GM19468 (cell line): ENCODE measurements around the gene MCF2L2.
"Not testable (repeated sequence)": the region's sequence is repeated elsewhere in the genome, so short reads cannot be mapped to it uniquely, and the experiment has no call there.

Source experiments
- ATAC-seq: cut with Tn5 transposase; IDR thresholded peaks from one replicate; pipeline ENCODE4 v1.9.1; 2021; ENCODE audit warnings: mild to moderate bottlenecking, moderate library complexity, moderate number of reproducible peaks; ENCODE audit not compliant: unreplicated experiment; ENCODE audit errors: extremely low read depth

MCF2L2 gene

GRCh38 chr3:183254487-183255347 is 173.7 kb downstream of the MCF2L2 start:
- ATAC-seq = no peak

DNA sequence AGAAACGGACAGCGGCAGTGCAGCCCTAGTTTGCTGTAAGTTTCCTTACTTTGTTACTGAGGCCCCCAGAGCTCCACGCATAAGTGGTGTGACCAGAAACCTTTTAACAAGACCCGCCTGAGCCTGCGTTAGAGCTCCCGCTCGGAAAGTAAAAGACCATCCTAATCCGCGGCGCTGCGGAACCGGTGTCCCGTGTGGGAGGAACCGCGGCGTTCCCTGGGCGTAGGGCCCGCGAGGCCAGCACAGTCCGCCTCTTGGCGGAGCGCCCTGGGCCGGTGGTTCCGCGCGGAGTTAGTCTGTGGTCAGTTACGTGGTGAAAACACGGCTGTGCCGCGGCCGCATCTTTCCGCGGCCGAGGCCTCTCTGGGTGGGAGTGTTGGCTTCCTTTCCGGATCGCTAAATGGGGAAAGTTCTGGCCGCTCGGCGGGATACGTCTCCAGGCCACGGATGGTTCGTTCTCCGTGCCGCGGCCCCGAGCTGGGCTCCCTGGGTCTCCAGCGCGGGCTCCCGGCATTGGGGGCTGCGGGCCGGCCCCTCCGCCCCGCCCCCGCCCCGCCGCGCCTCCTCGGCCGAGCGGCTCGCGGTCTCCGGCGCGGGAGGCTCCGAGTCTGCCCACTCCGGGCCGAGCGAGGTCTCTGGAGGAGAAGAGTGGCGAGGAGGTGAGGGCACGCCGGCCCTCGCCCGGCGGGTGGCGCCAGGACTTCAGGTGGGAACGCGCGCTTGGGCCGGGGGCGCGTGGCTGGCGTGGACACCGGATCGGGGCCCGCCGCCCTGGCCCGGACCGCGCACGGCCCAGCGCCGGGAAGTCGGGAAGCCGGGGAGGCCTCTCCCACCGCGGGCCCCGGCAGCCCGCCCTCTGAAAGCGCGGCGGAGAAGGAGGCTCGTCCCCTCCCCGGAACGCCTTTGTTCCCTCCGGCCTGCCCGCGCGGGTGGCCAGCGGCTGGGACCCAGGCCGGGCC is 174.6 kb downstream of the MCF2L2 start:
- ATAC-seq = no peak

GRCh38 chr3:183252973-183253527 is 175.4 kb downstream of the MCF2L2 start, which contains the start of gene B3GNT5:
B3GNT5 (plus strand) TSS chr3:183253253; CDS start chr3:183269799, 16,546 bp downstream.
- no peak for ATAC-seq

- ATAC-seq = no peak
Observed at GRCh38 chr3:183252118-183252782, 176.2 kb downstream of the MCF2L2 start.

- no peak for ATAC-seq
Observed at GRCh38 chr3:183249006-183249718, 179.3 kb downstream of the MCF2L2 start.

DNA sequence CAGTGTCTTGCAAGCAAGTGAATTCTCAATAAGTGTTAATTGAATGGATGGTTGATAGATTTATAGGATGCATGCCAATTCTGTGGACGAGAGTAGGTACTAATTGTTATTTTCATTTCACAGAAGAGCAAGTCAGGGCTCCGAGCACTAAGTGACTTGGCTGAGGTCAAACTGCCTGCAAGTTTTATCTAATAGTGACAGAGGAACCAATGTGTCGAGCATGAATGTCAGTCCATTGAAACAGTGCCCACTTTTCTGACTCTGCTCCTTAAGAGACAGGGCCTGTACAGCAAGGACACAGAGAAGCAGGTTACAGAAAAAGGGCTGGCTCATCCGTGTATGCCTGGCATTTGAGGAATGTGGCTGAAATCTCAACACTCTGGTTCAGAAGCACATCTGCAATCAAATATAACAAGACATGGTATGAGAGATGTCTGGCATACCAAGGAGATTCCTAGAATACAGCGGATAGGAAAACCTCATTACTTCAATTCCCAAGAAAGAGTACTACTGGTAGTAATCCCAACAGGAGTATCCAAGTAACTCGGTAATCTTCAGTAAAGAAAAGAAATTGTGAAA is 181.3 kb downstream of the MCF2L2 start:
- no peak for ATAC-seq

GRCh38 chr3:183244981-183245476 is 183.4 kb downstream of the MCF2L2 start:
- no peak for ATAC-seq

DNA sequence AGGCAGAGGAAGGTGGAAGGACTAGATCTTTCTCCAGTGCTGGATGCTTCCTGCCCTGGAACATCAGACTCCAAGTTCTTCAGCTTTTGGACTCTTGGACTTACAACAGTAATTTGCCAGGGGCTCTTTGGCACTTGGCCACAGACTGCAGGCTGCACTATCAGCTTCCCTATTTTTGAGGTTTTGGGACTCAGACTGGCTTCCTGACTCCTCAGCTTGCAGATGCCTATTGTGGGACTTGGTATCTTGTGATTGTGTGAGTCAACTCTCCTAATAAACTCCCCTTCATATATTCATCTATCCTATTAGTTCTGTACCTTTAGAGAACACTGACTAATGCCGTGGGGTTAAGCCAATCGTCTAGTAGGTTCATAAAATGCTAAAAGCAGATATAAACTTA is 184.2 kb downstream of the MCF2L2 start:
- ATAC-seq = no peak

- ATAC-seq = no peak
Observed at GRCh38 chr3:183242431-183242830, 186.0 kb downstream of the MCF2L2 start.

DNA sequence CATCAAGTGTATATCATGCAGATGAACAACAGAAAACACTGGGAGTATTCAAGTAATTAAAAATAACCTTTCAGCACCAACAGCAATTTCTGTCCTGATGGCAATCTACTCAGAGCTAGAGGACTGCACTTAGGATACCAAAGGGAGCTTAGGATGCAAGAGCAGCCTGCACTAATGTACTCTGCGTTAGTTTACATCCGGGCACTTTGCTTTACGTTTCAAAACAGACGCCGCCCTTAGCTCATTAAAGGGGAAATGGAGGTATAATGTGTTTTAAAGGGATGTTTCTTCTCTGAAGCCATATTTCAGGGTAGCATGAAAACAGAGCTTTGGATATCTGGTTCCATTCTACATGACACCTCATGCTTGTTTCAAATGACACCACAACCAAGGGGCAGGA is 189.4 kb downstream of the MCF2L2 start:
- no peak for ATAC-seq

- no peak for ATAC-seq
Observed at GRCh38 chr3:183233966-183234365, 194.5 kb downstream of the MCF2L2 start.

GRCh38 chr3:183230826-183231225 is 197.6 kb downstream of the MCF2L2 start:
- ATAC-seq = no peak

DNA sequence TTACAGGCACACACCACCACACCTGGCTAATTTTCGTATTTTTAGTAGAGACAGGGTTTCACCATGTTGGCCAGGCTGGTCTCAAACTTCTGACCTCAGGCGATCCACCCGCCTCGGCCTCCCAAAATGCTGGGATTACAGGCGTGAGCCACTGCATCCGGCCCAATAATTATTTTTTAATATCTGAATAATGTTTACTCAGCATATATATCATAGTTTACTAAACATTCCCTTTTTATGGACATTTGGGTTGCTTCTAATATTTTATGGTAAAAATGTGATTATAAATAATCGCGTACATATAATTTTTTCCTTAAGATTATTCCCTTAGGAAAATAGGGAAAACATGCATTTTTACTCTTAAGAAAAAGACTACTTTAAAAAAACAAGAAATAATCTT is 198.2 kb downstream of the MCF2L2 start:
- not testable (repeated sequence) for ATAC-seq

- no peak for ATAC-seq
Observed at GRCh38 chr3:183229178-183229577, 199.2 kb downstream of the MCF2L2 start.

DNA sequence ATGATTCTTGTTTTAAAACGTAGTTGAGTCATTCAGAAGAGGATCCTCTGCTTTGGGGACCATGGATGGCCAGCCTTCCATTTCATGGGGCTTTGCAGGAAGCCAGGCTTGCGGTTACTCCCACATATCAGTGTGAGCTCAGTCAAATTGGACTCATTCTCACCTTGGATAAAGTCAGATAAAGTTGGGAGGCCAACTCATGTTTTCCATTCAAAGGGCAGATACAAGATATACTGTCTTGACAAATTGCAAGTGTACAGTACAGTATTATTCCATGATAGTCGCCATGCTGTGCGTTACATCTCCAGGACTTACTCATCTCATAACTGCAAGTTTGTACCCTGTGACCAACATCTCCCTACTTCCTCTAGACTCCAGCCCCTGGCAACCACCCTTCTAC is 200.8 kb downstream of the MCF2L2 start:
- ATAC-seq = no peak

GRCh38 chr3:183226333-183226890 is 202.0 kb downstream of the MCF2L2 start:
- no peak for ATAC-seq

DNA sequence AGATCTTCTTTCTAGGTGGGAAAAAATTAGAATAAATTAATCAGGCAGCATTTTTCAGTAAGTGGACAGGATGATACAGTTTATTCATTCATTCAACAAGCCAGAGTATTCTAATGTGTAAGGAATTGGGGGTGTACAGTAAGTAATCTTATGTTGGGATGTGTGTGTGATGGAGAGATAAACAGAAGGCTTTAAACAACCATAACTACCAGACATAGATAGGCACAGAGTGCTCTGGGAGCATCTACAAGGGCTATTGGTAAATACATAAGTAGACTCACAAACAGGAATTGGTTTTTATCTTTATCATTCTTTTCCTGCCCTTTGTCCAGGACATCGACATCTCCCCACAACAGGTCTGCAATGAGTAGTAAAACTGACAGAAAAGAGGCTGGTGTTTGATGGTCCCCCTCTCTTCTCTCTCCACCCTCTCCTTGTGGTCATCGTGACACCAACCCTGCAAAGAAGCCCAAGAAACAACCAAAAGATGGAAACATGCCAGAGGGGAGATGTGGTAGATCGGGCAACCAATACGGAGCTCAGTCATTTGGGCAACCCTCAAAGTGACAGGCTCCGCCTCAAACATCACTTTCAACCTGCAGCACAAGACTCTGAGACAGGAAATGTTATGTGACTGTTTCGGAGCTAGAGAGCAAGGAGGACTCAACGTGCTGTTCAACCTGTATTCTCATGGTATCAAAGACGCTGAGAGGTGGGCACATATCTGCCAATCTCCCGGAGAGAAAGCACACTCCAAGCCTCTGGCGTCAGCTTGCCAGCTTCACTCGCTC is 204.0 kb downstream of the MCF2L2 start:
- ATAC-seq = no peak
